AG04450 (cell line): ENCODE measurements around the gene CACNA1D. TPM values are rescaled to one million over a fixed set of nuclear protein-coding genes. Genes with fewer than 3 reads are reported as not detected.

ENCODE experiments used
- CTCF ChIA-PET: fragments of 300-600, 350-600 bp; formaldehyde crosslinking; extraction: SDS; loops from one replicate; lab custom pipeline; 2022; ENCODE audit warnings: antibody characterized with exemption, inconsistent platforms; lab: Charles Lee
- POLR2A ChIA-PET: fragments of 350-600 bp; formaldehyde crosslinking; extraction: SDS; loops from one replicate; lab custom pipeline; 2021; ENCODE audit warnings: antibody characterized with exemption, inconsistent platforms; lab: Yijun Ruan, JAX
- DNase-seq: peaks from one replicate; pipeline ENCODE4 v3.0.0-alpha.2; 2011; ENCODE audit warnings: low read depth, low spot score
- H3K27ac ChIP-seq: one replicate; pipeline ENCODE4 v1.5.1; 2012; ENCODE audit warnings: low read depth, low read length, control low read depth
- H3K27me3 ChIP-seq: one replicate; pipeline ENCODE4 v1.6.0; 2012; ENCODE audit warnings: low read length; ENCODE audit not compliant: control insufficient read depth, insufficient read depth
- H3K4me3 ChIP-seq: 2 replicates; pipeline ENCODE4 v1.5.1; 2011; ENCODE audit warnings: mild to moderate bottlenecking, low read depth, low read length, control low read depth
- H3K9me3 ChIP-seq: 2 replicates; pipeline ENCODE4 v1.5.1; 2012; ENCODE audit warnings: low read length; ENCODE audit not compliant: control insufficient read depth, insufficient read depth
- CTCF ChIP-seq: IDR thresholded peaks from 2 replicates; pipeline ENCODE4 v1.5.1; 2011; ENCODE audit warnings: low read depth, low read length, control low read depth, inconsistent platforms
- polyA plus RNA-seq: library from polyadenylated mRNA; depleted of rRNA; stranded (reverse); fragments of >200 nt; gene quantifications from 2 replicates; pipeline ENCODE4 v1.2.3, GENCODE V29; 2011

CACNA1D gene
- polyA plus RNA-seq, 1 experiment, result 0.07 TPM

GRCh38 chr3:53545996-53546359 lies 51.6 kb downstream of the CACNA1D start:
- H3K27ac ChIP-seq, result no peak overlapping the region
- no peaks in the 10 kb centered on the region for H3K9me3 ChIP-seq
- no peak for DNase-seq
- CTCF ChIA-PET, result no interaction called here
- no peak for TF ChIP-seq CTCF
- no peak overlapping the region for H3K4me3 ChIP-seq
- H3K27me3 ChIP-seq, result peaks cover 3% of the 10 kb centered on the region
- POLR2A ChIA-PET, result no interaction called here

DNA sequence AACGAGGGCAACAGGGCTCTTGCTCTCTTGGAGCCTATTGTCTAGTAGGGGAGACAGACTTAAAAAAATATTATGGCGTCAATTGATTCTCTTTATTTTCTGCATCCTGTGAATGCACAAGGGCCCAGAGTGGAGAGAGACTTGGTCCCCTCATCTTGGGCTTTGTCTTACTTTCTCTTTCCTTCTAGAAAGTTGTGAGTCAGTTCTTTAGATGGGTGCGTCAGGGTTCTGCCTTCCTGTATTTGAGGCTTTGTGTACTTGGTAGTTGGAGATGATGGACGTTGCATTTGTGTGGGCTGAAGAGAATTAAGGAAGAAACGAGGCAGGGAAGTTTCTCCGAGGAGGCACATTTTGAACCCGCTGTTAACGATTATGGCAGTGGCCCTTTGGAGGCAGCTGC lies 52.9 kb downstream of the CACNA1D start:
- Histone ChIP-seq H3K27me3 (peaks cover 3% of the 10 kb centered on the region), H3K27ac (no peak overlapping the region), H3K9me3 (no peaks in the 10 kb centered on the region), H3K4me3 (no peak overlapping the region)
- no peak for DNase-seq
- no peak for TF ChIP-seq CTCF
- ChIA-PET CTCF (no interaction called here), POLR2A (no interaction called here)

DNA sequence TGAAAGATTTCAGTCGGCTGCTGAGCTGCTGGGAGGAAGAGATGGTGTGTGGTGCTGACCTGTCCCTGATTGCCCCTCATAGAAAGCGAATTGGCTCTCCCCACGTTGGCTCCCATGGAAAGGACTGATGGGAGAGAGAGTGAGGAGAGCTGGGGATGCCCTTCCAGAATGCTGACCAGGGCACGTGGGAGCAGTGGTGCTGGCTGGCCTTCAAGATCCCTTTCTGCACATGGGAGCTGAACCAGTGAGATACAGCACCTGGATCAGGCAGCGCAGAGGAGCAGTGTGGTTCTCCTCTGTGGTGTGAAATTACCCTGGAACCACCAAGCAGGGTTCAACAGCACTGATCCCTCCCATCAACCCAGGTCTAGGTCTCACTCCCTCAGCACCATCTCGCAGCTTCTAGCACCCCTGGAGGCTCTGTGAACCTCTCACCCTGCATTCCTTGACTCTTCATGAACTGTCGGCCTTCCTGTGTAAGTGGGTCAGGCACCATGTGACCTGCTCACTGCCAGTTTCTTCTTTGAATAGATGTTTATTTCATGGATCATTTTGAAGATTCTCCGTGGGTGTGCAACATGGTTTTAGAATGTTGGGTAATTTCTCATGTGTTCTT lies 55.7 kb downstream of the CACNA1D start:
- TF ChIP-seq CTCF, result no peak
- POLR2A ChIA-PET, result no interaction called here
- no peak overlapping the region for H3K4me3 ChIP-seq
- no peaks in the 10 kb centered on the region for H3K9me3 ChIP-seq
- peaks cover 3% of the 10 kb centered on the region for H3K27me3 ChIP-seq
- no peak overlapping the region for H3K27ac ChIP-seq
- CTCF ChIA-PET, result no interaction called here
- DNase-seq, result no peak

DNA sequence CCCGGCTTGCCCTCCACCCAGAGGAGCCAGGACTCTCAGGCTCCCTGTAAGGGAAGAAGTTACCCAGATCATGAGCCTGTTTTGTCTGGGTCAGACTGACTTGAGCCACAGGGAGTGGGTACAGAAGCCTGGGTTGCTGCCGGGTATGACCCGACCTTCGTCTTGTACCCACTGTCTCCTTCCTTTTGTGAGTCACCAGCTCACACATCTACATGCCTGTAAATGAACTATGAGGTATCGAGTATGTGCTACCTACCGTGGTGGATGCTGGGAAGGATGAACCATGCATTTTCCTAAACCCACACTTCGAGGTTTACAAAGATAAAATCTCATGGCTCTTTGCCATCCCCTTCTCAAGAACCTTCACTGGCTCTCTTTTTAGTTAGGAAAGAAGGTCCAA lies 56.9 kb downstream of the CACNA1D start:
- ChIA-PET CTCF (no interaction called here), POLR2A (no interaction called here)
- Histone ChIP-seq H3K27me3 (peaks cover 3% of the 10 kb centered on the region), H3K9me3 (no peaks in the 10 kb centered on the region), H3K27ac (no peak overlapping the region), H3K4me3 (no peak overlapping the region)
- no peak for TF ChIP-seq CTCF
- no peak for DNase-seq

- POLR2A ChIA-PET, result no interaction called here
- DNase-seq, result no peak
- no peaks in the 10 kb centered on the region for H3K9me3 ChIP-seq
- no peak overlapping the region for H3K4me3 ChIP-seq
- H3K27me3 ChIP-seq, result peaks cover 3% of the 10 kb centered on the region
- CTCF ChIA-PET, result no interaction called here
- no peak for TF ChIP-seq CTCF
- H3K27ac ChIP-seq, result no peak overlapping the region
Measured at GRCh38 chr3:53552730-53553129, 58.3 kb downstream of the CACNA1D start.
